Small intestine (tissue), 7 donors: ENCODE results near the gene CASD1. TPM values are rescaled to one million over a fixed set of nuclear protein-coding genes. Genes with fewer than 3 reads are reported as not detected.

ENCODE experiments used
- DNase-seq, 2 donors: peaks; one replicate each; pipeline versions ENCODE4 v3.0.0 to v3.0.0-alpha.2; 2013
- FAIRE-seq: peaks from 2 replicates; lab custom pipeline; 2012; peaks lifted over from hg19 to GRCh38; lab: Jason Lieb, UNC
- H3K27ac ChIP-seq, 3 donors: one replicate each; pipeline ENCODE4 v1.5.1; 2013; ENCODE audit warnings: low read length in 2 of 3, mild to moderate bottlenecking in 2 of 3, control low read depth in 1 of 3, inconsistent platforms in 1 of 3, low read depth in 1 of 3, moderate library complexity in 1 of 3
- H3K27me3 ChIP-seq, 3 donors: one replicate each; pipeline ENCODE4 v1.6.1; 2013; ENCODE audit warnings: low read length in 3 of 3, inconsistent platforms in 1 of 3; ENCODE audit not compliant: control insufficient read depth in 3 of 3, insufficient read depth in 3 of 3
- H3K36me3 ChIP-seq, 3 donors: one replicate each; pipeline ENCODE4 v1.6.1; 2013; ENCODE audit warnings: low read length in 3 of 3, inconsistent platforms in 1 of 3, low read depth in 1 of 3, mild to moderate bottlenecking in 1 of 3, moderate library complexity in 1 of 3; ENCODE audit not compliant: control insufficient read depth in 3 of 3, insufficient read depth in 2 of 3
- H3K4me1 ChIP-seq, 3 donors: one replicate each; pipeline ENCODE4 v1.6.1; 2013; ENCODE audit warnings: low read length in 2 of 3, inconsistent platforms in 1 of 3, low read depth in 1 of 3, mild to moderate bottlenecking in 1 of 3, moderate library complexity in 1 of 3; ENCODE audit not compliant: control insufficient read depth in 3 of 3, insufficient read depth in 2 of 3
- H3K4me3 ChIP-seq, 3 donors: one replicate each; pipeline ENCODE4 v1.5.1; 2013; ENCODE audit warnings: low read length in 3 of 3, control low read depth in 1 of 3, inconsistent platforms in 1 of 3, low read depth in 1 of 3, mild to moderate bottlenecking in 1 of 3, moderate library complexity in 1 of 3
- H3K9me3 ChIP-seq, 2 donors: one replicate each; pipeline ENCODE4 v1.6.1; 2013; ENCODE audit warnings: low read depth in 1 of 2, low read length in 1 of 2; ENCODE audit not compliant: control insufficient read depth in 2 of 2, insufficient read depth in 1 of 2
- WGBS, 3 donors: extraction: QIAGEN DNeasy Blood & Tissue Kit; methylation state at CpG; one replicate each; pipeline ENCODE4 v1.1.7; 2013; 5-methylcytosine and 5-hydroxymethylcytosine counted together
- polyA plus RNA-seq, 4 donors: library from polyadenylated mRNA; stranded (reverse) in 3 of 4; unstranded in 1 of 4; fragments of 200-250 nt in 3 of 4; fragments of 120-200 nt in 1 of 4; gene quantifications; one replicate each; pipeline versions ENCODE4 v1.2.1 to v1.2.3, GENCODE V29; 2013
- donor health status: healthy with polysubstance abuse.
- donor health status: control.
- donor health status: control.
- donor health status: Bipolar disorder and iron deficiency.
- donor health status: healthy.

CASD1 gene
- polyA plus RNA-seq, 4 donors: 2.2 to 21.1 (median 5.8) TPM

GRCh38 chr7:94482796-94483195, 26.8 kb upstream of the CASD1 start:
- FAIRE-seq (no peak), DNase-seq (no peak)
- Histone ChIP-seq H3K36me3 (no peaks in the 10 kb centered on the region), H3K27me3 (peaks cover 0 to 2% (median 0%) of the 10 kb centered on the region in 3 donors), H3K27ac (no peak overlapping the region), H3K9me3 (no peaks in the 10 kb centered on the region), H3K4me1 (no peaks in the 10 kb centered on the region), H3K4me3 (no peak overlapping the region)
- WGBS, 3 donors: 84 to 92% (median 85%) methylated on average over 9 of the region's 9 CpGs

DNA sequence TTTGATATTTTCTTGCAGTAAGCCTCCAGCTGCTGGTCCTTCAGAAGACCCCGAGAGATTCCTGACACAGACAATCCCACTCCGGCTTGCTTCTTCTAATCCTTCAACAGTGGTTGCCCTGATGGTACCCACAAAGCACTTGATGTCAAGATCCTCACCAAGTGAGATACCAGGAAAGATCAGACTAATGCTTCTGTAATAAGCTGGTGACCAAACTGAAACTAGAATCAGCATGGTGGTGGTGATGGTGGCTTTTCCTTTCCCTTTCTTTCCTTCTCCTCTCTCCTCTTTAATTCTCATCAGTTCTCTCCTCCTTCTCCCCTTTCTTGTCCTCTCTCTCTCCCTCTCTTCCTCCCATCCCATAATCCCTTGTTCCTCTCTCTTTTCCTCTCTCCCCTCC, 25.8 kb upstream of the CASD1 start:
- no peak overlapping the region for H3K4me3 ChIP-seq
- H3K9me3 ChIP-seq: no peaks in the 10 kb centered on the region
- FAIRE-seq: no peak
- H3K27me3 ChIP-seq: peaks cover 0 to 2% (median 0%) of the 10 kb centered on the region in 3 donors
- H3K36me3 ChIP-seq: no peaks in the 10 kb centered on the region
- H3K27ac ChIP-seq: no peak overlapping the region
- 88 to 96% (median 94%) methylated on average over 2 of the region's 2 CpGs for WGBS, 3 donors
- no peaks in the 10 kb centered on the region for H3K4me1 ChIP-seq
- DNase-seq: no peak

- 71 to 78% (median 73%) methylated on average over 3 of the region's 3 CpGs for WGBS, 3 donors
- DNase-seq (no peak), FAIRE-seq (no peak)
- no peaks in the 10 kb centered on the region for H3K27me3 ChIP-seq
- no peak overlapping the region for H3K4me3 ChIP-seq
- H3K27ac ChIP-seq: no peak overlapping the region
- no peaks in the 10 kb centered on the region for H3K9me3 ChIP-seq
- no peaks in the 10 kb centered on the region for H3K4me1 ChIP-seq
- no peaks in the 10 kb centered on the region for H3K36me3 ChIP-seq
These were observed 23.4 kb upstream of the CASD1 start for GRCh38 chr7:94486216-94486615.

DNA sequence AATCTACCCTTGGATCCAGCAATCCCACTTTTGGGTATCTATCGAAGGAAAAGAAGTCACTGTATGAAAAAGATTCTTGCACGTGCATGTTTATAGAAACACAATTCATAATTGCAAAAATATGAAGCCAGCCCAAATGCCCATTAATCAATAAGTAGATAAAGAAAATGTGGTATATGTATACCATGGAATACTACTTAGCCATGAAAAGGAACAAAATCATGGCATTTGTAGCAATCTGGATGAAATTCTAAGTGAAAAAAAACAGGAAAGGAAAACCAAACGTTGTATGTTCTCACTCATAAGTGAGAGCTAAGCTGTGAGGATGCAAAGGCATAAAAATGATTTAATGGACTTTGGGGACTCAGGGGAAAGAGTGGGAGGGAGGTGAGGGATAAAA, 18.2 kb upstream of the CASD1 start:
- DNase-seq (no peak), FAIRE-seq (no peak)
- no peaks in the 10 kb centered on the region for H3K36me3 ChIP-seq
- no peak overlapping the region for H3K4me3 ChIP-seq
- H3K9me3 ChIP-seq: no peaks in the 10 kb centered on the region
- H3K27ac ChIP-seq: no peak overlapping the region
- WGBS, 3 donors: 73 to 79% (median 78%) methylated on average over 3 of the region's 3 CpGs
- no peaks in the 10 kb centered on the region for H3K4me1 ChIP-seq
- no peaks in the 10 kb centered on the region for H3K27me3 ChIP-seq

GRCh38 chr7:94492601-94493000, 17.0 kb upstream of the CASD1 start:
- 56 to 71% (median 68%) methylated on average over 2 of the region's 2 CpGs for WGBS, 3 donors
- FAIRE-seq (no peak), DNase-seq (no peak)
- Histone ChIP-seq H3K36me3 (no peaks in the 10 kb centered on the region), H3K27me3 (no peaks in the 10 kb centered on the region), H3K27ac (no peak overlapping the region), H3K4me1 (no peaks in the 10 kb centered on the region), H3K9me3 (peaks cover 0 to 7% of the 10 kb centered on the region in 2 donors), H3K4me3 (no peak overlapping the region)

GRCh38 chr7:94497874-94498670, 11.5 kb upstream of the CASD1 start:
- H3K27me3 ChIP-seq: no peaks in the 10 kb centered on the region
- H3K9me3 ChIP-seq: peaks cover 0 to 7% of the 10 kb centered on the region in 2 donors
- H3K4me3 ChIP-seq: no peak overlapping the region
- no peak for DNase-seq
- no peaks in the 10 kb centered on the region for H3K36me3 ChIP-seq
- WGBS, 3 donors: 77 to 86% (median 79%) methylated on average over 2 of the region's 2 CpGs
- no peak overlapping the region for H3K27ac ChIP-seq
- no peak for FAIRE-seq
- H3K4me1 ChIP-seq: no peaks in the 10 kb centered on the region

- WGBS, 3 donors: 94 to 98% (median 96%) methylated on average over 2 of the region's 2 CpGs
- no peak overlapping the region for H3K27ac ChIP-seq
- peaks cover 0 to 7% of the 10 kb centered on the region in 2 donors for H3K9me3 ChIP-seq
- H3K36me3 ChIP-seq: no peaks in the 10 kb centered on the region
- no peak overlapping the region for H3K4me3 ChIP-seq
- no peaks in the 10 kb centered on the region for H3K4me1 ChIP-seq
- no peak for FAIRE-seq
- no peak for DNase-seq
- no peaks in the 10 kb centered on the region for H3K27me3 ChIP-seq
These were observed 10.7 kb upstream of the CASD1 start for GRCh38 chr7:94498918-94499317.

- DNase-seq: no peak
- no peak for FAIRE-seq
- no peaks in the 10 kb centered on the region for H3K27me3 ChIP-seq
- 97 to 100% (median 98%) methylated on average over 1 of the region's 1 CpG for WGBS, 3 donors
- H3K36me3 ChIP-seq: no peaks in the 10 kb centered on the region
- no peak overlapping the region for H3K4me3 ChIP-seq
- peaks cover 2 to 9% (median 2%) of the 10 kb centered on the region in 3 donors for H3K4me1 ChIP-seq
- no peaks in the 10 kb centered on the region for H3K9me3 ChIP-seq
- no peak overlapping the region for H3K27ac ChIP-seq
These were observed 2.1 kb upstream of the CASD1 start for GRCh38 chr7:94507462-94507861.

DNA sequence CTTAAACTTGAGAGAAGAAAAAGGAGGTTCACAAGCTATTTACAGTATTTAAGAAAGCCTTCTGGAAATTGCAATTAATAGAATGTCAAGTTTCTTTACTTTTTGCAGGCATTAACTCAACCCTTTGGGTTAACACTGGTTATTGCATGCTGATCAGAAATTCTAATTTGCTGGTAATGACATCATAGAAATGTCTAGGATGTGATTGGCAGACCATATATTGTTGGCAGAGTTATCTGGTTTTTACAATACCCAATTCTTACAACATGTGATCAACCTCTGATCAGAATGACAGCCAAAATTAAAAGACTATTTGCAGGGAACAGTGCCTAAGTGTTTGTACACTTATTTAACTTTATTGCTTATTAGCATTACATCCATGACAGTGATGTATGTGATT, 1.6 kb upstream of the CASD1 start:
- H3K36me3 ChIP-seq: no peaks in the 10 kb centered on the region
- peaks cover 2 to 12% (median 2%) of the 10 kb centered on the region in 3 donors for H3K4me1 ChIP-seq
- no peaks in the 10 kb centered on the region for H3K9me3 ChIP-seq
- H3K27ac ChIP-seq: no peak overlapping the region
- no peak overlapping the region for H3K4me3 ChIP-seq
- DNase-seq (no peak), FAIRE-seq (no peak)
- no peaks in the 10 kb centered on the region for H3K27me3 ChIP-seq
